Liver (tissue), 9 donors: ENCODE results near the gene FBXW11. TPM values are rescaled to one million over a fixed set of nuclear protein-coding genes. Genes with fewer than 3 reads are reported as not detected.

ENCODE experiments used
- DNase-seq: peaks from one replicate; pipeline ENCODE4 v3.0.0-alpha.2; 2017; ENCODE audit warnings: low spot score
- H3K27ac ChIP-seq, 2 donors: one replicate each; pipeline ENCODE4 v1.7.0; 2013; ENCODE audit warnings: inconsistent platforms in 2 of 2, low read length in 2 of 2, control low read depth in 1 of 2, low read depth in 1 of 2, mild to moderate bottlenecking in 1 of 2
- H3K27me3 ChIP-seq, 4 donors: one replicate each; pipeline versions ENCODE4 v1.6.1 to v1.7.0; 2013; ENCODE audit warnings: low read length in 3 of 4, inconsistent platforms in 1 of 4, mild to moderate bottlenecking in 1 of 4, moderate library complexity in 1 of 4; ENCODE audit not compliant: control insufficient read depth in 4 of 4, insufficient read depth in 4 of 4
- H3K36me3 ChIP-seq, 4 donors: one replicate each; pipeline versions ENCODE4 v1.6.1 to v1.7.0; 2013; ENCODE audit warnings: low read length in 3 of 4, mild to moderate bottlenecking in 3 of 4, low read depth in 1 of 4, moderate library complexity in 1 of 4; ENCODE audit not compliant: control insufficient read depth in 4 of 4, insufficient read depth in 3 of 4
- H3K4me1 ChIP-seq, 4 donors: one replicate each; pipeline versions ENCODE4 v1.6.1 to v1.7.0; 2013; ENCODE audit warnings: low read length in 3 of 4, mild to moderate bottlenecking in 3 of 4, moderate library complexity in 1 of 4; ENCODE audit not compliant: control insufficient read depth in 4 of 4, insufficient read depth in 4 of 4
- H3K4me3 ChIP-seq, 3 donors: one replicate each; pipeline versions ENCODE4 v1.6.1 to v1.7.0; 2013; ENCODE audit warnings: low read length in 3 of 3, control low read depth in 1 of 3, low read depth in 1 of 3, mild to moderate bottlenecking in 1 of 3
- H3K9ac ChIP-seq, 2 donors: one replicate each; pipeline ENCODE4 v1.7.0; 2013; ENCODE audit warnings: low read length in 2 of 2, mild to moderate bottlenecking in 2 of 2, moderate library complexity in 2 of 2, control low read depth in 1 of 2, low read depth in 1 of 2
- H3K9me3 ChIP-seq, 4 donors: one replicate each; pipeline versions ENCODE4 v1.6.1 to v1.7.0; 2013; ENCODE audit warnings: low read length in 3 of 4; ENCODE audit not compliant: control insufficient read depth in 4 of 4
- EGR1 ChIP-seq, 2 donors: IDR thresholded peaks; 2 replicates each; pipeline ENCODE4 v1.6.1; 2016 to 2018; ENCODE audit warnings: antibody characterized with exemption in 2 of 2, low read depth in 2 of 2
- FOXA2 ChIP-seq: IDR thresholded peaks from 2 replicates; pipeline ENCODE4 v1.6.1; 2016; ENCODE audit warnings: antibody characterized with exemption
- GABPA ChIP-seq, 2 donors: IDR thresholded peaks in 1 of 2; conservative IDR thresholded peaks in 1 of 2; 2 replicates each; pipeline ENCODE4 v1.6.1; 2016; ENCODE audit warnings: antibody characterized with exemption in 2 of 2, mild to moderate bottlenecking in 1 of 2, moderate library complexity in 1 of 2
- HNF4A ChIP-seq, 2 donors: conservative IDR thresholded peaks; 2 replicates each; pipeline ENCODE4 v1.6.1; 2016; ENCODE audit warnings: antibody characterized with exemption in 2 of 2, mild to moderate bottlenecking in 2 of 2
- HNF4G ChIP-seq: IDR thresholded peaks from 2 replicates; pipeline ENCODE4 v1.6.1; 2016; ENCODE audit warnings: antibody characterized with exemption
- JUND ChIP-seq, 2 donors: IDR thresholded peaks; 2 replicates each; pipeline ENCODE4 v1.6.1; 2016; ENCODE audit warnings: antibody characterized with exemption in 2 of 2
- NR2F2 ChIP-seq: IDR thresholded peaks from 2 replicates; pipeline ENCODE4 v1.6.1; 2016; ENCODE audit warnings: antibody characterized with exemption
- RAD21 ChIP-seq, 2 donors: IDR thresholded peaks; 2 replicates each; pipeline ENCODE4 v1.6.1; 2016; ENCODE audit warnings: antibody characterized with exemption in 2 of 2, mild to moderate bottlenecking in 2 of 2
- RXRA ChIP-seq, 2 donors: IDR thresholded peaks; 2 replicates each; pipeline ENCODE4 v1.6.1; 2017 to 2018; ENCODE audit warnings: antibody characterized with exemption in 2 of 2, mild to moderate bottlenecking in 1 of 2
- SP1 ChIP-seq: IDR thresholded peaks from 2 replicates; pipeline ENCODE4 v1.6.1; 2018; ENCODE audit warnings: antibody characterized with exemption, mild to moderate bottlenecking
- TAF1 ChIP-seq: conservative IDR thresholded peaks from 2 replicates; pipeline ENCODE4 v1.6.1; 2016; ENCODE audit warnings: antibody characterized with exemption, mild to moderate bottlenecking
- YY1 ChIP-seq: IDR thresholded peaks from 2 replicates; pipeline ENCODE4 v1.6.1; 2016; ENCODE audit warnings: antibody characterized with exemption, mild to moderate bottlenecking
- WGBS: extraction: QIAGEN DNeasy Blood & Tissue Kit; methylation state at CpG from one replicate; pipeline ENCODE4 v1.1.7; 2013; 5-methylcytosine and 5-hydroxymethylcytosine counted together
- polyA plus RNA-seq, 2 donors: library from polyadenylated mRNA; stranded (reverse) in 1 of 2; unstranded in 1 of 2; fragments of 200-250 nt in 1 of 2; fragments of >200 nt in 1 of 2; fragmentation: Nextera tagmentation in 1 of 2; extraction: Ambion mirVana in 1 of 2; gene quantifications; one replicate each; pipeline versions ENCODE4 v1.2.1 to v1.2.3, GENCODE V29; 2013 to 2015
- total RNA-seq, 2 donors: library from RNA; depleted of rRNA; stranded (reverse); fragments of >200 nt; gene quantifications; one replicate each; pipeline ENCODE4 v1.2.3, GENCODE V29; 2014
- TF ChIP-seq, protein P1 (sequence below): IDR thresholded peaks from 2 replicates; pipeline ENCODE4 v1.6.1; 2016; ENCODE audit warnings: antibody characterized with exemption
- TF ChIP-seq, protein P2 (sequence below): IDR thresholded peaks from 2 replicates; pipeline ENCODE4 v1.6.1; 2016; ENCODE audit warnings: antibody characterized with exemption
- TF ChIP-seq, protein P3 (sequence below): fragments of 150-350 bp; IDR thresholded peaks from 2 replicates; pipeline ENCODE4 v1.5.1; 2017; ENCODE audit warnings: improper control_type of control experiment, low read depth, low read length; ENCODE audit not compliant: missing input control
- TF ChIP-seq, protein P4 (sequence below): IDR thresholded peaks from 2 replicates; pipeline ENCODE4 v1.6.1; 2016; ENCODE audit warnings: antibody characterized with exemption
- TF ChIP-seq, protein P5 (sequence below): IDR thresholded peaks from 2 replicates; pipeline ENCODE4 v1.6.1; 2016; ENCODE audit warnings: antibody characterized with exemption, mild to moderate bottlenecking
- donor health status: healthy.
- donor health status: healthy.
- donor health status: healthy.
- donor health status: healthy.
- donor health status: healthy.

FBXW11 gene
- total and polyA plus RNA-seq, 4 donors, result 11.2 to 37.5 (median 22.0) TPM

DNA sequence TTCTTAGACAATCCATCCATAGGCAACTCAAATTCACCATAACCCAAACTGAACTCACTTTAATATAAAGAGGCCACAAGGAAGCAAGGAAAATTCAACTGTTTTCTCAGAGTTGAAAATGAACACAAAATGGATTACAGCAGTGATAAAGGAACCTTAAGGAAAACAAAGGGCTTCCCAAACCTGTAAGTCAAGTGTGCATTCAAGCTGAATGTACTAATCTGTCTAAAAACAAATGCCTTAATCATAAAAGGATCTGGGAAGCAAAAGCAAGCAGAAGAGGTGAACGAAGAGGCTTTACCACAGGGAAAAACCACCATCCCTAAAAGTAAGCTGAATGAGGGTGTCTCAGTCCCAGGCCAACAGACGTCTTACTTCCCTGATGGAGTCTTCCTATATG is 13.6 kb downstream of the FBXW11 start:
- Histone ChIP-seq H3K4me3 (no peak overlapping the region), H3K9ac (no peak overlapping the region), H3K9me3 (no peaks in the 10 kb centered on the region), H3K27ac (no peak overlapping the region), H3K27me3 (no peaks in the 10 kb centered on the region), H3K4me1 (peaks cover 3 to 31% (median 13%) of the 10 kb centered on the region in 4 donors), H3K36me3 (peaks cover 0 to 6% (median 2%) of the 10 kb centered on the region in 4 donors)
- no peak for TF ChIP-seq GABPA (IDR thresholded peaks at IDR 0.05 in 1 of 2, conservative IDR thresholded peaks at IDR 0.05 in 1 of 2)
- no peak for DNase-seq
- WGBS, result 93% methylated on average over 2 of the region's 2 CpGs

DNA sequence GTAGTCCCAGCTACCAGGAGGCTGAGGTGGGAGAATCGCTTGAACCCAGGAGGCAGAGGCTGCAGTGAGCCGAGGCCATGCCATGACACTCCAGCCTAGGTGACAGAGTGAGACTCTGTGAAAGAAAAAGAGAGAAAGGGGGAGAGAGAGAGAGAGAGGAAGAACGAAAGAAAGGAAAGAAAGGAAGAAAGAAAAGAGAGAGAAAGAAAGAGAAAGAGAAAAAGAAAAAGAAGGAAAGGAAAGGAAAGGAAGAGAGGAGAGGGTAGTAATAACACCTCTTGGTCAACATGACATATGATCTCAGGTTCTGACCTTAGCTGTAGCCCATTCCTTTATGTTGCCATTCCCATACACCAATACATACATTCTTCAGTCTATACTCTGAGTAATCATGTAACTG is 14.1 kb downstream of the FBXW11 start:
- H3K9me3 ChIP-seq, result no peaks in the 10 kb centered on the region
- H3K36me3 ChIP-seq, result peaks cover 0 to 6% (median 2%) of the 10 kb centered on the region in 4 donors
- no peaks in the 10 kb centered on the region for H3K27me3 ChIP-seq
- H3K9ac ChIP-seq, result no peak overlapping the region
- TF ChIP-seq RAD21 (IDR thresholded peaks at IDR 0.05) (no peak), NR2F2 (no peak), FOXA2 (no peak), RXRA (IDR thresholded peaks at IDR 0.05) (no peak), HNF4G (no peak), HNF4A (conservative IDR thresholded peaks at IDR 0.05) (no peak), JUND (IDR thresholded peaks at IDR 0.05) (no peak), GABPA (IDR thresholded peaks at IDR 0.05 in 1 of 2, conservative IDR thresholded peaks at IDR 0.05 in 1 of 2) (no peak), SP1 (no peak), YY1 (no peak)
- TF ChIP-seq, protein P1, sequence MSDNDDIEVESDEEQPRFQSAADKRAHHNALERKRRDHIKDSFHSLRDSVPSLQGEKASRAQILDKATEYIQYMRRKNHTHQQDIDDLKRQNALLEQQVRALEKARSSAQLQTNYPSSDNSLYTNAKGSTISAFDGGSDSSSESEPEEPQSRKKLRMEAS, result no peak
- TF ChIP-seq, protein P2, sequence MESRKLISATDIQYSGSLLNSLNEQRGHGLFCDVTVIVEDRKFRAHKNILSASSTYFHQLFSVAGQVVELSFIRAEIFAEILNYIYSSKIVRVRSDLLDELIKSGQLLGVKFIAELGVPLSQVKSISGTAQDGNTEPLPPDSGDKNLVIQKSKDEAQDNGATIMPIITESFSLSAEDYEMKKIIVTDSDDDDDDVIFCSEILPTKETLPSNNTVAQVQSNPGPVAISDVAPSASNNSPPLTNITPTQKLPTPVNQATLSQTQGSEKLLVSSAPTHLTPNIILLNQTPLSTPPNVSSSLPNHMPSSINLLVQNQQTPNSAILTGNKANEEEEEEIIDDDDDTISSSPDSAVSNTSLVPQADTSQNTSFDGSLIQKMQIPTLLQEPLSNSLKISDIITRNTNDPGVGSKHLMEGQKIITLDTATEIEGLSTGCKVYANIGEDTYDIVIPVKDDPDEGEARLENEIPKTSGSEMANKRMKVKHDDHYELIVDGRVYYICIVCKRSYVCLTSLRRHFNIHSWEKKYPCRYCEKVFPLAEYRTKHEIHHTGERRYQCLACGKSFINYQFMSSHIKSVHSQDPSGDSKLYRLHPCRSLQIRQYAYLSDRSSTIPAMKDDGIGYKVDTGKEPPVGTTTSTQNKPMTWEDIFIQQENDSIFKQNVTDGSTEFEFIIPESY, result no peak
- TF ChIP-seq, protein P3, sequence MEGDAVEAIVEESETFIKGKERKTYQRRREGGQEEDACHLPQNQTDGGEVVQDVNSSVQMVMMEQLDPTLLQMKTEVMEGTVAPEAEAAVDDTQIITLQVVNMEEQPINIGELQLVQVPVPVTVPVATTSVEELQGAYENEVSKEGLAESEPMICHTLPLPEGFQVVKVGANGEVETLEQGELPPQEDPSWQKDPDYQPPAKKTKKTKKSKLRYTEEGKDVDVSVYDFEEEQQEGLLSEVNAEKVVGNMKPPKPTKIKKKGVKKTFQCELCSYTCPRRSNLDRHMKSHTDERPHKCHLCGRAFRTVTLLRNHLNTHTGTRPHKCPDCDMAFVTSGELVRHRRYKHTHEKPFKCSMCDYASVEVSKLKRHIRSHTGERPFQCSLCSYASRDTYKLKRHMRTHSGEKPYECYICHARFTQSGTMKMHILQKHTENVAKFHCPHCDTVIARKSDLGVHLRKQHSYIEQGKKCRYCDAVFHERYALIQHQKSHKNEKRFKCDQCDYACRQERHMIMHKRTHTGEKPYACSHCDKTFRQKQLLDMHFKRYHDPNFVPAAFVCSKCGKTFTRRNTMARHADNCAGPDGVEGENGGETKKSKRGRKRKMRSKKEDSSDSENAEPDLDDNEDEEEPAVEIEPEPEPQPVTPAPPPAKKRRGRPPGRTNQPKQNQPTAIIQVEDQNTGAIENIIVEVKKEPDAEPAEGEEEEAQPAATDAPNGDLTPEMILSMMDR, result no peak
- no peak overlapping the region for H3K27ac ChIP-seq
- WGBS, result 97% methylated on average over 3 of the region's 3 CpGs
- H3K4me3 ChIP-seq, result no peak overlapping the region
- H3K4me1 ChIP-seq, result peaks cover 3 to 34% (median 11%) of the 10 kb centered on the region in 4 donors
- no peak for DNase-seq

DNA sequence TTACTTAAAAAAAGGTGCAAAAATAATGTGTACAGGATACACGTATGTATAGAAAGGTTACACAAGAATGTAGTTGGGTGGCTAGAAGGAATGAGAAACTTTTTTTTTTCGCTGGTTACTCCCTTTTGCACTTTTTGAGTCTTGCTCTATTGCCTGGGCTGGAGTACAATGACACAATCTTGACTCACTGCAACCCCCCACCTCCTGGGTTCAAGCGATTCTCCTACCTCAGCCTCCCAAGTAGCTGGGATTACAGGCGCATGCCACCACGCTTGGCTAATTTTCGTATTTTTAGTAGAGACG is 15.8 kb downstream of the FBXW11 start:
- H3K27me3 ChIP-seq, result no peaks in the 10 kb centered on the region
- H3K9ac ChIP-seq, result no peak overlapping the region
- peaks cover 0 to 21% (median 2%) of the 10 kb centered on the region in 4 donors for H3K4me1 ChIP-seq
- H3K9me3 ChIP-seq, result no peaks in the 10 kb centered on the region
- peaks cover 0 to 6% (median 2%) of the 10 kb centered on the region in 4 donors for H3K36me3 ChIP-seq
- 96% methylated on average over 7 of the region's 7 CpGs for WGBS
- no peak overlapping the region for H3K27ac ChIP-seq
- no peak overlapping the region for H3K4me3 ChIP-seq
- no peak for DNase-seq
- TF ChIP-seq YY1 (no peak), SP1 (no peak), GABPA (IDR thresholded peaks at IDR 0.05 in 1 of 2, conservative IDR thresholded peaks at IDR 0.05 in 1 of 2) (no peak), EGR1 (IDR thresholded peaks at IDR 0.05; ENCODE audit: low read depth in 2 of 2) (no peak), RXRA (IDR thresholded peaks at IDR 0.05) (no peak), NR2F2 (no peak), FOXA2 (no peak), HNF4G (no peak), RAD21 (IDR thresholded peaks at IDR 0.05) (no peak), HNF4A (conservative IDR thresholded peaks at IDR 0.05) (no peak), JUND (IDR thresholded peaks at IDR 0.05) (no peak), TAF1 (no peak)
- TF ChIP-seq, protein P2, result no peak
- TF ChIP-seq, protein P4, sequence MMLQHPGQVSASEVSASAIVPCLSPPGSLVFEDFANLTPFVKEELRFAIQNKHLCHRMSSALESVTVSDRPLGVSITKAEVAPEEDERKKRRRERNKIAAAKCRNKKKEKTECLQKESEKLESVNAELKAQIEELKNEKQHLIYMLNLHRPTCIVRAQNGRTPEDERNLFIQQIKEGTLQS, result no peak
- TF ChIP-seq, protein P5, sequence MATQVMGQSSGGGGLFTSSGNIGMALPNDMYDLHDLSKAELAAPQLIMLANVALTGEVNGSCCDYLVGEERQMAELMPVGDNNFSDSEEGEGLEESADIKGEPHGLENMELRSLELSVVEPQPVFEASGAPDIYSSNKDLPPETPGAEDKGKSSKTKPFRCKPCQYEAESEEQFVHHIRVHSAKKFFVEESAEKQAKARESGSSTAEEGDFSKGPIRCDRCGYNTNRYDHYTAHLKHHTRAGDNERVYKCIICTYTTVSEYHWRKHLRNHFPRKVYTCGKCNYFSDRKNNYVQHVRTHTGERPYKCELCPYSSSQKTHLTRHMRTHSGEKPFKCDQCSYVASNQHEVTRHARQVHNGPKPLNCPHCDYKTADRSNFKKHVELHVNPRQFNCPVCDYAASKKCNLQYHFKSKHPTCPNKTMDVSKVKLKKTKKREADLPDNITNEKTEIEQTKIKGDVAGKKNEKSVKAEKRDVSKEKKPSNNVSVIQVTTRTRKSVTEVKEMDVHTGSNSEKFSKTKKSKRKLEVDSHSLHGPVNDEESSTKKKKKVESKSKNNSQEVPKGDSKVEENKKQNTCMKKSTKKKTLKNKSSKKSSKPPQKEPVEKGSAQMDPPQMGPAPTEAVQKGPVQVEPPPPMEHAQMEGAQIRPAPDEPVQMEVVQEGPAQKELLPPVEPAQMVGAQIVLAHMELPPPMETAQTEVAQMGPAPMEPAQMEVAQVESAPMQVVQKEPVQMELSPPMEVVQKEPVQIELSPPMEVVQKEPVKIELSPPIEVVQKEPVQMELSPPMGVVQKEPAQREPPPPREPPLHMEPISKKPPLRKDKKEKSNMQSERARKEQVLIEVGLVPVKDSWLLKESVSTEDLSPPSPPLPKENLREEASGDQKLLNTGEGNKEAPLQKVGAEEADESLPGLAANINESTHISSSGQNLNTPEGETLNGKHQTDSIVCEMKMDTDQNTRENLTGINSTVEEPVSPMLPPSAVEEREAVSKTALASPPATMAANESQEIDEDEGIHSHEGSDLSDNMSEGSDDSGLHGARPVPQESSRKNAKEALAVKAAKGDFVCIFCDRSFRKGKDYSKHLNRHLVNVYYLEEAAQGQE, result no peak
- TF ChIP-seq, protein P1, result no peak
